Measurements from ENCODE around the gene ANKRD11. TPM values are rescaled to one million over a fixed set of nuclear protein-coding genes. Genes with fewer than 3 reads are reported as not detected.
"Not testable (repeated sequence)": the region's sequence is repeated elsewhere in the genome, so short reads cannot be mapped to it uniquely, and the experiment has no call there.

The ANKRD11 gene
- total RNA-seq, 1 donor from 2014 or later: 165 TPM

- H3K9me3 Mint-ChIP-seq (ENCODE audit: unreplicated experiment): no peaks in the 10 kb centered on the region
- H3K36me3 Mint-ChIP-seq (ENCODE audit: low read depth, unreplicated experiment): peaks cover 38% of the 10 kb centered on the region
- H3K27me3 Mint-ChIP-seq (ENCODE audit: unreplicated experiment): peaks cover 23% of the 10 kb centered on the region
- no peak for DNase-seq (ENCODE audit: low spot score)
- H3K27ac Mint-ChIP-seq (ENCODE audit: unreplicated experiment): no peak overlapping the region
- H3K4me3 Mint-ChIP-seq (ENCODE audit: unreplicated experiment): no peak overlapping the region
- no peak for TF ChIP-seq CTCF (IDR thresholded peaks at IDR 0.05; ENCODE audit: unreplicated experiment)
- H3K4me1 Mint-ChIP-seq (ENCODE audit: unreplicated experiment): no peaks in the 10 kb centered on the region
These were observed 221.2 kb downstream of the ANKRD11 start for GRCh38 chr16:89268987-89269735.

GRCh38 chr16:89268585-89268984 lies 221.8 kb downstream of the ANKRD11 start:
- H3K4me1 Mint-ChIP-seq (ENCODE audit: unreplicated experiment): no peaks in the 10 kb centered on the region
- no peak overlapping the region for H3K4me3 Mint-ChIP-seq (ENCODE audit: unreplicated experiment)
- no peaks in the 10 kb centered on the region for H3K9me3 Mint-ChIP-seq (ENCODE audit: unreplicated experiment)
- peaks cover 20% of the 10 kb centered on the region for H3K27me3 Mint-ChIP-seq (ENCODE audit: unreplicated experiment)
- no peak for TF ChIP-seq CTCF (IDR thresholded peaks at IDR 0.05; ENCODE audit: unreplicated experiment)
- H3K36me3 Mint-ChIP-seq (ENCODE audit: low read depth, unreplicated experiment): peaks cover 34% of the 10 kb centered on the region
- no peak overlapping the region for H3K27ac Mint-ChIP-seq (ENCODE audit: unreplicated experiment)
- no peak for DNase-seq (ENCODE audit: low spot score)

GRCh38 chr16:89267746-89268145 lies 222.6 kb downstream of the ANKRD11 start:
- H3K4me3 Mint-ChIP-seq (ENCODE audit: unreplicated experiment); H3K27ac Mint-ChIP-seq (ENCODE audit: unreplicated experiment); H3K4me1 Mint-ChIP-seq (ENCODE audit: unreplicated experiment); H3K9me3 Mint-ChIP-seq (ENCODE audit: unreplicated experiment); DNase-seq (ENCODE audit: low spot score): not testable (repeated sequence)
- H3K27me3 Mint-ChIP-seq (ENCODE audit: unreplicated experiment): peaks cover 16% of the 10 kb centered on the region
- peaks cover 26% of the 10 kb centered on the region for H3K36me3 Mint-ChIP-seq (ENCODE audit: low read depth, unreplicated experiment)

DNA sequence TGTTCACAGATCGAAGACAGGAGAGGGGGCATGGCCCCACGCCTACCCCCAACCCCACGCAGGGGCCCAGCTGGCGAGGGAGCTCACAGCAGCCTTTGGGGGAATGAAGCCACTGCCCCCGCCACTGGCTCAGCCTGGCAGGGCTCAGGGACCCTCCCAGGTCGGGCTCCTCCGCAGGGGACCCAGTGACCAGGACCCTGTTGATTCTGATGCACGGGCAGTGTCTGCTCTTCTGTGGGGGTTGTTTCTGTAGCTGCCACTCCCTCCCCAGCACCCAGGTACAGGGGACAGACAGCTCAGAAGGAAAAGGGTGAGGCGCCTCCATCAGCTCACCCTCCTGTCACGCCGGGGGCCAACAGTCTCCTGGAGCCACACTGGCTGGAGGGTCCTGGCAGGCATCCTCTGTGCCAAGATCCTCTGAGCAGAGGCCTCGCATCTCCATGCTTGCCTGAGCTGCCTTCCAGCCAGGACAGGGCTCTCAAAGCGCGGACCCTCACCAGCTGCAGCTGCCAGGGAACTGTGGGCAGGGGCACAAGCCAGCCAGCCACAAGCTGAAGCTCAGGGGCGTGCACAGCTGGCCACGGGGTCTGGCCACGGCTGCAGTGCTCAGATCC lies 223.7 kb downstream of the ANKRD11 start:
- H3K27ac Mint-ChIP-seq (ENCODE audit: unreplicated experiment): no peak overlapping the region
- H3K27me3 Mint-ChIP-seq (ENCODE audit: unreplicated experiment): peaks cover 17% of the 10 kb centered on the region
- H3K4me1 Mint-ChIP-seq (ENCODE audit: unreplicated experiment): no peaks in the 10 kb centered on the region
- peaks cover 17% of the 10 kb centered on the region for H3K36me3 Mint-ChIP-seq (ENCODE audit: low read depth, unreplicated experiment)
- TF ChIP-seq CTCF (IDR thresholded peaks at IDR 0.05; ENCODE audit: unreplicated experiment): no peak
- H3K4me3 Mint-ChIP-seq (ENCODE audit: unreplicated experiment): no peak overlapping the region
- no peak for DNase-seq (ENCODE audit: low spot score)
- no peaks in the 10 kb centered on the region for H3K9me3 Mint-ChIP-seq (ENCODE audit: unreplicated experiment)

DNA sequence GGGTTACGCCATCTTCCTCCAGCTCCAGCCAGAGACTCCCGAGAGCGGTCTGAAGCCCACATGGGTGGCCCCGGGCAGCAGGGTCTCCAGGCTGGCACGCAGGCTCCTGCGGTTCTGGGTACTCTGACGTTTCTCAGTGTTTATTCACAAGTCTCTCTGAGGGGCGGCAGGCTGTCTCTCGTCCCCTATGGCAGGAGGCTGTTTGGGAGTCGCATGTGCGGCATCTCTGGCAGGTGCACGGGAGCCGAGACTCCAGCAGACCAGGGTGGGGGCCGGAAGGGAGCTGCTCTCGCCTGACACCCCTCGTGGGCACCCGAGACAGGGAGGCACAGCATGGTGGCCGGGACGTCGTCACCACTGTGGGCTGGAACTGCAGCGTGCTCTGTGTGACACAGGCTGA lies 224.7 kb downstream of the ANKRD11 start:
- no peak overlapping the region for H3K27ac Mint-ChIP-seq (ENCODE audit: unreplicated experiment)
- H3K36me3 Mint-ChIP-seq (ENCODE audit: low read depth, unreplicated experiment): peaks cover 15% of the 10 kb centered on the region
- TF ChIP-seq CTCF (IDR thresholded peaks at IDR 0.05; ENCODE audit: unreplicated experiment): no peak
- DNase-seq (ENCODE audit: low spot score): no peak
- no peak overlapping the region for H3K4me3 Mint-ChIP-seq (ENCODE audit: unreplicated experiment)
- H3K27me3 Mint-ChIP-seq (ENCODE audit: unreplicated experiment): peaks cover 13% of the 10 kb centered on the region
- no peaks in the 10 kb centered on the region for H3K9me3 Mint-ChIP-seq (ENCODE audit: unreplicated experiment)
- H3K4me1 Mint-ChIP-seq (ENCODE audit: unreplicated experiment): no peaks in the 10 kb centered on the region
